CD4-positive, alpha-beta T cell treated with Interleukin-21 for 1 hour (primary cell): ENCODE measurements around the gene PADI3.
A peak's percentile ranks its signal among the peaks of the same experiment; 100 is the strongest.

Experiments
- DNase-seq: peaks from one replicate; pipeline ENCODE4 v3.0.0-alpha.2; 2020

The PADI3 gene

DNA sequence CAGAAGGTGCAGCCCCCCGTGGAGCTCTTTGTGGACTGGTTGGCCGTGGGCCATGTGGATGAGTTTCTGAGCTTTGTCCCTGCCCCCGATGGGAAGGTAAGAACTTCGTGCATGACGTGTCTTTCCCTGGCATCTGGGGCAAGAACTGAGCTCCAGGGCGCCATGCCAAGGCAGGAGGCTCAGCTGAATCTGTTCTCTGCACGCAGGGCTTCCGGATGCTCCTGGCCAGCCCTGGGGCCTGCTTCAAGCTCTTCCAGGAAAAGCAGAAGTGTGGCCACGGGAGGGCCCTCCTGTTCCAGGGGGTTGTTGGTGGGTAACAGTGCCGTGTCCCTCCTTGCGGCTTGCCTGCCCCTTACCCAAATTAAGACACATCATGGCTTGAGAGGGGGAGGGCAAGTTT lies 27.7 kb downstream of the PADI3 start:
- DNase-seq = no peak

DNA sequence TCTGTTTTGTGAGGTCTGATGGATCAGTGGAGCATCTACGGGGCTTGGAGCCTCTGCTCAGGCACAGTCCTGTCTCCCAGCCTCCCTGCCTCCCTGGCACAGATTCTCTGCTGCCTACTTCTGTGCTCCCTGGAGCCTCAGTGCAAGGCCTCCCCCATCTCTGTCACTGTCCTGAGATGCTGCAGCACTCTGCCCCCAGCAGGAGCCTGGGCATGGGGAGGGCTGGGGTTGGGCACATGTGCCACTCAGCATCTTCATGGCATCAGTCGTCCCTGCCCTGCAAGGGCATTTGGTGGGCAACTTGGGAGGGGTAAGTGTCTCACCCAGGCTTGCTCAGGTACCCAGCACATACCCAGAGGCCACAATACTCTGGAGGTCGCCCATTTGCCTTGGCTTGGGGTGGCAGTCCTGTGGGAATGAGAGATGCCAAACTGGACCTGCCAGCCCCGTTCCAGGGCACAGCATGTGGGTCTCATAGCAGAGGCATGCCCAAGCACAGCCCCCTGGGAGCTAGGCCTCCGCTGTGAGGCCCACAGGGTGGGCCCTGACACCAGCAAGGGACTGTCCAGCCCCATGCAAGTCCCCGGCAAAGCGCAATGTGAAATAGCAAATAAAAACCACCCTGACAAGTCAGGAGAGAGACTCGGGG lies 28.7 kb downstream of the PADI3 start:
- no peak for DNase-seq

DNA sequence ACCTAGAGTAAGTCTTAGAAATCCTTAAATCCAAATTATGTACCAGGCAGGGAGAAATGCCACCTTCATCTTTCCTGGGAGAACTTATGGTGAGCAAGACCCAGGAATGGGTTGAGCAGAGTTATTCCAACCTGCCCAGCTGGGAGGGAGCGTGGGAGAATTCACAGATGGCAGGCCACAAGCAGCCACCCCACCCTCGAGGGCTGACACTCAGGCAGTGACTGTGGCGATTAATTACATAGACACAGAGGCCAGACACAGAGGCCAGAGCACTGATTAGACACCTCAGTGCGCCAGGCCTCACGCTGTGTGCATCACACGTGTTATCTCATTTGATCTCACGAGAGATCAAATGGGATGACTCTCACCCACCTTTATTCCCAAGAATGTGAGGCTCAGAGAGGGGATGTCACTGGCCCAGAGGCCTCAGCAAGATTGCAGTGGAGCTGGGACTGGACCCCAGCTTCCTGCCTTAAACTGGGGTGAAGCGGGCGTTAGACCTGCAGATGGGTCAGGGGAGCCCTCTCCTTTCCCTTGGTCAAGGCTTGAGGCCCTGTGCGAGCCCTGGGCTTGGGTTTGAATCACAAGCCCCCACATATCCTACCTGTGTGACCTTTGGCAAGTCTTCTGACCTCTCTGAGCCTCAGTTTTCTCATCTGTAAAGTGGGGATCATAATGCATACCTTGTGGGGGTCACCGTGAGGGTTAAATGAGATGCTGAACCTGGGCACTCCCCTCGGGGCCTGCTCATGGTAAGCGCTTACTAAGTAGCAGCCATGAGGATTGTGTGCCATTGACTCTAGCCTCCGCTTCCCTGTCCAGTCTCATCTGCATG lies 30.3 kb downstream of the PADI3 start:
- DNase-seq = no peak

DNA sequence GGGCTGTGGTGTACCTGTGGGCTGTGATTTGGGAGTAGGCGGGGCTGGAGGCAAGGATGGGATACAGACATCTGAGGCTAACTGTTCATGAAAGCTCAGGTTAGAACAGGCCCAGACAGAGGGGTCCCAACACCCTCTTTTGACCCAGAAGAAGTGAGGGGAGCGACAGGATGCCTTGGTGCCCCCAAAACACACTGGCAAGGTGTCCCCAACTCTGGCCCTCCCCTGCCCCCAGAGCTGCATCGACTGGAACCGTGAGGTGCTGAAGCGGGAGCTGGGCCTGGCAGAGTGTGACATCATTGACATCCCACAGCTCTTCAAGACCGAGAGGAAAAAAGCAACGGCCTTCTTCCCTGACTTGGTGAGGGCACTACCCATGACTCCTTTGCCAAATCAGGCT lies 31.5 kb downstream of the PADI3 start:
- DNase-seq = no peak

DNA sequence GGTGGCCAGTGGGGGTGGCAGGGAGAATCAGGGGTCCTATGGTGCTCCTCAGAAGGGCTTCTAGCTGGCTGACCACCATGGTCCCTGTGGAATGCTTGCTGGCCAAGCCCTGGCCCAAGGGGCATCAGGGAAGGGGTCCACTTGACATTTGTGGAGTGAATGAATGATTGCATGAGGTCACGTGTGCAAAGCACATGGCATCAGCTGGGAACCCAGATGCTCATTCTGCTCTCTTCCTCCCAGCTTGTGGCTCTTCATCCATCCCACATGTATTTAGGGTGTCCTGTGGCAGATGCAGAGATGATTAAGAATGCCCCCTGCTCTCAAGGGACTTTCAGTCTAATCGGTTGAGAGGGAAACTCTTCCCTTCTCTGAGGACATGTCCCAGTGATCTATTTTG lies 32.0 kb downstream of the PADI3 start:
- DNase-seq = no peak

DNA sequence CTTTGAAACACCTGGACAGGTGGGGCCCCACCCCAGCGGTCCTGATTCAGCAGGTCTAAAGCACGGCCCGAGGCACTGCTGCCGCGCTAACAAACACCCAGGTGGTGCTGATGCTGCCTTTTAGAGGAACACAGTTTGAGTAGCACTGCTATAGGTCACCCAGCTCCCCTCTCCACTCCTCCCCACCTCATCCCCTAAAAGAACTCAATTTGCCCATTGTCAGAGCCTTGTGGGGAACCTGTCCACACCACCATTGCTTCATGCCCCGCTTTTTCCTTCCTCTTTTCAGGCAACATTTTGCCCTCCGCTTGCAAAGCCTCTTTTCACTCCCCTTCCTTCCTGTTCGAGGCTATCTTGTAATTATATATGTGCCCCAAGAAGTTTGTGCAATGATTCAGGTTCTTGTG lies 32.9 kb downstream of the PADI3 start:
- DNase-seq = peak; percentile 4

DNA sequence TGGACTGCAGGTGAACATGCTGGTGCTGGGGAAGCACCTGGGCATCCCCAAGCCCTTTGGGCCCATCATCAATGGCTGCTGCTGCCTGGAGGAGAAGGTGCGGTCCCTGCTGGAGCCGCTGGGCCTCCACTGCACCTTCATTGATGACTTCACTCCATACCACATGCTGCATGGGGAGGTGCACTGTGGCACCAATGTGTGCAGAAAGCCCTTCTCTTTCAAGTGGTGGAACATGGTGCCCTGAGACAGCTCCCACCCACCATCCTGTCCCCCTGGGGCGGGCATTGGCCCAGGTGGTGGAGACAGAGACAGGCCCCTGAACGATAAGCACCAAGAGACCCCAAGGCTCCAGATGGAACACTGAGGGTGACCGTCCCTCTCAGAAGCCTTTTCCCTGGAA lies 33.9 kb downstream of the PADI3 start:
- DNase-seq = no peak

DNA sequence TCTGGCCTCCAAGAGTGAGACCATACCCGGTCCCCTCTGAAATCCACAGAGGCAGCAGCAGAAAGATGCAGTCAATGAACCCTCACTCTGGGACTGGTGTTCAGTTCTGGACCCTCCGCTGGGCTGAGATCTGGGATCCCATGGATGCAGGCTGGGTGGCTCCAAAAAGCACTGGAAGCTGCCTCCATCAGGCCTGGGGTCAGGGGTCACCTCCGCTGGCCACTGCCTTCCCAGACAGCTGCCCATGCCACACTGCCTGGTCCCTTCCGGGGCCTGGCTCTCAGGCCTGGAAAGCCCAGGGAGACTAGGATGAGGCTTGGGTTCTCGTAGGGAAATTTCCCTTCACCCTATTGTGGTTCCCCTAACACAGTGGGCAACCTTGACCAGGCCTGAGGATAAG lies 37.7 kb downstream of the PADI3 start:
- DNase-seq = no peak

DNA sequence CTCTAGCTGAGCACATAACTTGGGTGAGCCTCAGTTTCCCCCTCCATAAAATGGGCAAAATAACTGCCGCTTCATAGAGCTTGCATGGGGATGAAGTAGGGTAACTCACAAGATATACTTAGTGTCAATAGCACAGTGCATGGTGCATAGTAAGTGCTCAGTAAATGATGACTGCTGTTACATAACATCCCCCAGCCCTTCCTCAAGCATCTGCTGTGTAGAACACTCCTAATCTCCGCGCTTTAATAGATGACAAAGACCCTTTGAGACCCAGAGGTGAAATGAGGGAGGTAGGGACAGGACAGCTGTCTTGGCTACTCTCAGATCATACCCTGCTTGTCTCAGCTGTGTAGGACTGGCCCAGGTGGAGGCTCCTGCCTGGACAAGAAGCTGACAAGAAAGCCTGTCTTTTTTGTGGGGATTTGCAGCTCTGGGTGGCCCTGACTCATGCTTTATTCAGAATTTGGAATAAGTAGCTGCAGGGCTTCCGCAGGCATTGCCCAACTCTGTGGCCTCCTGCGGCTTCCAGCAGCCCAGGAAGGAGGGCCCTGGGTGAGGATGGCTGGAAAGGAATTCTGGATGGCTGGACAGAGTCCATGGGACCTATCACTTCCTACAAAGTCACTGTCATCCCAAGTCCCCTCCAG lies 38.4 kb downstream of the PADI3 start:
- DNase-seq = no peak

DNA sequence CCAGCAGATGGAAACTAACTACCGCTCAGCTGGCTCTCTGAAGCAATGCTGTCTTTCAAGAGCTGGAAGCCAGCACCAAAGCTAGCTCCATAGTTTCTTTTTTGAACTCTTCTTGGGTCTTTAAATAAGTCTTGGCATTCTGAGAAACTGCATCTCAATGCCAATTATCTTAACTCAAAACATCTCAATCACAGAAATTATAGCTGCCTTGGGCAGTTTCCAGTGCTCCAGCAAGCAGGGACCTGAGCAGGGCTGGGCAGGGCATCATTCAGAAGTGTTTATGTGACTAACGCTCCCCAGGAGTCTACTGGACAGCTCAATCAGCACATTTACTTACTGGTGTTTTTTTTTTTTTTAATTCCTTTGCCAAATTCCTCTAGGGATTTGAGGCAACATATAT lies 40.8 kb downstream of the PADI3 start:
- DNase-seq = no peak

DNA sequence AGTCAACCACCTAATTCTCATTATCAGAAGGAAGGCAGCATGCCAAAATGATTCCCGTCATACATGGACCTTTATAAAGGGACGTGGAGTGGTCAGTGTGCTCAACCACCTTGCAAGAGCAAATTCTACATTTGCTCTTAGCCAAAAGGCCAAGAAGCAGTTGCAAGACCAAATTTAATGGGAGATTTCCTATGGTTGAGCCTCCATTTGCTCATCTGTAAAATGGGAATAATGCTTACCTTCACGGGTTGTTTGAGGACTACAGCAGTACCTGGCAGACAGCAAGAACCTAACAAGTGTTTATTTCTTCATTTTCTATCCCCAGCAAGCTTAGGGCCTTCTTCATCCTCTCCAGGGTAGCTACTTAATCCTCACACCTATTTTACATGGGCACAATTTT lies 41.7 kb downstream of the PADI3 start:
- no peak for DNase-seq

DNA sequence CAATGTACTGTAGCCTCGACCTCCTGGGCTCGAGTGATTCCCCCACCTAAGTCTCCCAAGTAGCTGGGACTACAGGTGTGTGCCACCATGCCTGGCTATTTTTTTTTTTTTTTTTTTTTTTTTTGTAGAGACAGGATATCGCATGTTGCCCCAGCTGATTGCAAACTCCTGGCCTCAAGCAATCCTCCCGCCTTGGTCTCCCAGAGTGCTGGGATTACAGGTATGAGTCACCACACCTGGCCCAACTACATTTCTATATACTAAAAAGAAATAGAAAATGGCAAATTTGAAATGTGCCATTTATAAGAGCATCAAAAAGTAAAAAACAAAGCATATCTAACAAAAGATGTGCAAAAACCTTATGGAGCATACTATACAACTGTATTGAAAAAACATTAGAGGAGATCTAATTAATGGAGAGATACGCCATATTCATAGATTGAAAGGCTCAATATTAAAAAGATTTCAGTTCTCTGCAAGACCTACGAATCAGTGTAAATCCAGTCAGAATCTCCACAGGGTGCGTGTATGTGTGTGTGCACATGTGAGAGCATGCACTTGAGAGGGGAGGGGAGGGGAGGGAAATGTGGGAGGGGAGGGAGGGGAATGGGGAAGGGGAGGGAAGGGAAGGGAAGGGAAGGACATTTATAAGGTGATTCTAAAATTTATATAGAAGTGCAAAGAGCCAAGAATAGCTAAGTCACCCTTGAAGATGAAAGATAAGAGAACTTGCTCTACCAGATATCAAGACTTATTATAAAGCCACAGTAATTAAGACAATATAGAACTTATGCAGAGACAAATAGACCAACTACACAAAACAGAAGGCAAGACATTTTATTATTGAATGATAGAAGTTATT lies 43.6 kb downstream of the PADI3 start:
- no peak for DNase-seq

DNA sequence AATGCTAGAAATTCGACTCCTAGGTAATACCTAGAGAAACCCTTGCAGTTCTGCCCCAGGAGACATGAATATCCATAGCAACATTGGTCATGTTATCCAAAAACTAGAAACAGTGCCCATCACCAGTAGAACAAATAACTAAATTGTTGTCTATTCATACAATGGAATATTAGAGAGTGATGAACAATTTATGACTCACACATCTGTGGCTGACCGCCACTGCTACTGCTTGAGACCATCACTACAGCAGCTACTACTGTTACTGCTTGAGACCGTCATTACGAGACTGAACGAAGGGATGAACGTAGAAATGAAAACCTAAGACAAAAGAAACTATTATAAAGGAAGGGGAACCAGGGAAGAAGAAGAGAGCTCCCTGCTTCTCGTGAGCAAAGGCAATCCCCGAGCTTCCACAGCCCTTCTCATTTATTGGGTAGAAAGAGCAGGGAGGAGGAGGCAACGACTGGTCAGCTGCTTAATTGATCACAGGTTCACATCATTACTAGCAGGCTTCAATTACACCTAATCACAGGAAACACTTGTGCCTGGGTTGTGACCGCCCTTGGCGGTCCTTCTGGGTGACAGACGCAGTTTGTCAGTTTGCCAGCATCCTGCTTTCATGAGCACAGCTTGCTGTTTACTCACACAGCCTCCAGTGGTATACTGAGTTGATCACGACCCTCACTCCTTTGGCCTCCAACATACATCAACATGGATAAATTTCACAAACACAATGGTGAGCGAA lies 45.0 kb downstream of the PADI3 start:
- no peak for DNase-seq

DNA sequence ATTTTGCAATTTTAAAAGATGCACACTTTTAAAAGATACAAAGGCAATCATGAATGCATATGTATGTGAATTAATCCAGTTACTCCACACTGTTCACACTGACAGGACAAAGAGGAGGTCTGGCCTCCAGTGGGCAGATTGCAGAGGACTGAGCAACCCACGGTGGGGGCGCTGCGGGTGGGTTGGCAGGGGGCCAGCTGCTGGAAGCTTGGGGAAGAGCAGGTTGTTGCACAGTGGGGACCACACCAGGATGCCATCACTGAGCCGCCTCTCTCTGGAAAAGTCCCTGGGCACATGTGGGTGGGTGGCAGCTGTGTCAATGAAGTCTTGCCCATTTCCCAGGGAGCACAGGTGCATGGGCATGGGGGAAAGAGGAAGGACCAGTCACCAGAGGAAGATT lies 46.4 kb downstream of the PADI3 start:
- DNase-seq = no peak

DNA sequence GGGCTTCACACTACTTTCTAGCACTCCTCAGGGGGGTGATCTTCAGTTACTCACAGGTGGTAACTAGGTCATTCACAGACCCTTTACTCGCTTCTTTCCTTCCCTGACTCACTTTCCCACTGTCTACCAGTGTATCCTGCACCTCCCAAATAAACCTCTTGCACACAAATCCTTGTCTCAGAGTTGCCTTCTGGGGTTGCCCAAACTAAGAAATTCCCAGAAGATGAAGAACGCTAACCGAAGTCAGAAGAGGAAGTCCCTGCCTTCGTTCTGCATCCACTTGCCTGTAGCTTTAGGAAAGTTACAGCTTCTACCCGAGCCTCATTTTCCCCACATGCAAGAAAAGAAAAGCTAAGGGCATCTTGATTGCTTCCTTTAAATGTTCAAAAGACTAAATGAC lies 47.2 kb downstream of the PADI3 start:
- no peak for DNase-seq

DNA sequence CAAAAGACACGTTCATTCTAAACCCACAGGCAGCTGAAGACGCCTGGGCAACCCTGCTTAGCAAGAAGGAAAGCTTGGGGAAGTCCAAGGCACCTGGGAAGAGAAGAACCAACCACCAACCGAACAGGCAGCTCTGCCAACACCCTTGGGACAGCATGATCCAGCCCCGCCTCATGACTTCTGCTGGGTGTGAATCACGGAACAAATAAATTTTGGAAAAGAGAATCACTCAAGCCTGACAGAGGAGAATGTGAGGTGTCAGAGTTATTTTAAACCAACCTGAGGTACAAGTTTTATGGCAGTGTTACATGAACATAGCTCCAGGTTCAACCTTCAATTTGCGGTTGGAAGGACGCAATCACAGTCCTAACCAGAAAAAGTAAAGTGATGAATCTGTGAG lies 49.1 kb downstream of the PADI3 start:
- no peak for DNase-seq

DNA sequence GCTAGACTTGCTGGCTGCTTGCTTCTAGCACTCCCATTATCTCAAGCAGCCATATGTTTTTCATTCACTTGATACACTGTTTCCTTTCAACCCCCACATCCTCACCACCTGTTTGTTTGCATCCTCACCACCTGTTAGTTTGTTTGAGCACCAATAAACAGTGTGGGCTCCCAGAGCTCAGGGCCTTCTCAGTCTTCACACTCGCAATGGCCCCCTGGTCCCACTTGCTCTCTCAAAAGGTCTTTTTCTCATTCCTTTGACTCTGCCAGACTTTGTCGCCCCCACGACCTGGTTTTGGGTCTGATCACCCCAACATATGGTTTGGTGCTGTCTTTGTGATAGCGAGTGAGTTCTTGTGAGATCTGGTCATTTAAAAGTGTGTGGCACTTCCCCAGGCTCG lies 52.9 kb downstream of the PADI3 start:
- DNase-seq = no peak

DNA sequence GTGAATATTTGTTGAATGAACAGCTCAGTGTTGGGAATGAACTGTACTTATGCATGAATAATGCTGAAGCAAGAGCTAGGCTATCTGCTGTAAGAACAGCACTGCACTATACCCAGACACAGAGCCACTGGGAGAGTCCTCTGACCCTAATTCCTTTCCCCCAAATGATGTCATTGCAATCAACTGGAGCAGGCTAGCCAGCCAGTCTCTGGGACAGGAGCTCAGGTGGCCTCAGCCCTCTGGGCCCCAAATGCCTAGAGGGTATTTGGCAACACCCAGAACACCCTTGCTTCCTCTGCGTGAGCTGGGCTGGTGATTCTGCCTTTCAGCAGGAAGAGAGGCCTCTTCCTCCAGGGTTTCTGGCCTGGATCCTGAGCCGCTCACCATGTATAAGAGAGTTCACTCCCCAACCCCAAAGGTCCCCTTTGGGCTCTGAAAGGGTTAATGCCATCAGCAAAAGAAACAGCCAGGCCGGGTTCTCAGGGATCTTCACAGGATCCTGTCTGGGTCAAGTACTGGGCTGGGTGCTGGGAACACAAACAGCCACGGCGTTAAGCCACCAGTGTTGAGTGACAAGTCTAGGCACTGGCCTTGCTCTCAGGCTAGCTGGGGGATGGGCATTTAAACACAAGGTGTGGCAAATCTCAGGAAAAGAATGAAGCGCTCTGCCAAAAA lies 55.4 kb downstream of the PADI3 start:
- DNase-seq = no peak

DNA sequence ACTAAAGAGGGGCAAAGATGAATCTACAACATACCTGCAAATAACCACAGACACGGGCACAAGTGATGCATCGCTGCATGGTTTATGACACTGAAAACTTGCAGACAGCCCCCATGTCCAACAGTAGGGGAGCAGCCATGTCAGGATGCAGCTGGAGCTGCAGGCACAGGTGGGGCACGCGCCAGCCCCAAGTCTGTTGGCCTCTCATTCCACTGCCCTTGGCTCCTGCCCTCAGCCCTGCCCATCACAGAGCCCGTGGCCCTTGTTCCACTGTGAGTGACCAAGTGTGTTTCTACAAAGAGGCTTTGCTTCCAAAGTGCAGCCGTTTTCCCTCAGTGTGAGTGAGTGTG lies 55.9 kb downstream of the PADI3 start:
- no peak for DNase-seq

DNA sequence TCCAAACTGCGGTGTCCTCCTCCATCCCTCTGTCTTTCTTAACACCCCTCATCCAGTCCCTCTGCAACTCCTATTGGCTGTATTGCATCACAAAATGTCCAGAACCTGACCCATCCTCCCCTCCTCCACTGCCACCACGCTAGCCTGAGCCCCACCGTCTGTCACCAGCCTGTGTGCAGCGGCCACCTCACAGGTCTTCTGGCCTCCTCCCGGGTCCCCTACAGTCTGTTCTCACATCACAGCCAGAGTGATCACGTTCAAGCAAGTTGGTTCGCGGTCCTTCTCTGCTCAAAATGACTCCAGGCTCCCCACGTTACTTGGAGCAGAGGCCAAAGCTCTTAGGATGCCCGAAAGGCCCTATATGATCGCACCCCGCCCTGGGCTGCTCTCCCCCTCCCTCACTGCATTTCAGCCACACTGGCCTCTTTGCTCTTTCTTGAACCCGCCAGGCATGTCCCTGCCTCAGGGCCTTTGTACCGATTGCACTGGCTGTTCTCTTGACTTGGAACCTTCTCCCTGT lies 56.7 kb downstream of the PADI3 start:
- DNase-seq = no peak

DNA sequence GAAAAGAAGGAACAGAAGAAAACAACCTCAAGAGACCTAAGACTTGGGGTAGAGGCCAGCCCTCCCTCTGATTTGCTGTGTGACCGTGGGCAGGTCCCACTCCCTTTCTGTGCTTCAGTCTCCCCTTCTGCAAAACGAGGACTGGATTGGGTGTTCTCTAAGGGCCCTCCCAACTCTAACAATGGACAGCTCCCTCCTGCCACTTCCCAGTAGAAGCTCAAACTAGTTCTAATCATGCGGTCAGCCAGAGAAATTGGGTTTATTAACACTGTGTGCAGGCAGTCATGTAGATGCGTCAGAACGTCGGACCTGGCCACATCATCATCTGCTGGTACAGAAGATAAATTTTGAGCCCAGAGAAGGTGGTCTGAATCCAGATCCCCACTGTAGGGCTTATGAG lies 57.5 kb downstream of the PADI3 start:
- DNase-seq = no peak

DNA sequence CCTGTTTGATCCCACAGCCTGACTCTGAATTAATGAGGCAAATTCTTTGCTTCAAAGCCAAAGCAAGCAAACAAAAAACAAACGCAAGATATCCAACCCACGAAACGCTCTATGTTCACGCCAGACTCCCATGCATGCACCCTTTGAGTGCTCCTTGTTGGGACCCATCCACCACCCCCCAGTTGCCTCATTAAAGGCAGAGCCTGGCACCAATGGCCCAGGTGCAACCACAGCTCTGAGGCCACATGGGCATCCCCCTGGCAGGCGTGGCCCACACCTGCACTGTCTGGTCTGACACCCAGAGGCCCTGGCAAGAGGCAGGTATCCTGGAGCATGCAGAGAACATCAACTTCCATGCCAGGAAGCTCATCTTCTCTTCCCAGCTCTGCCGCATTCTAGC lies 58.0 kb downstream of the PADI3 start:
- no peak for DNase-seq
